ENCODE data around the gene GPR143.

GPR143 gene

GRCh38 chrX:9717376-9717775, 48.3 kb downstream of the GPR143 start:
- H3K4me3 ChIP-seq (ENCODE audit: low read depth, low read length), result no peak overlapping the region
- no peak for TF ChIP-seq CTCF (IDR thresholded peaks at IDR 0.05; ENCODE audit: insufficient read depth, low read length, missing control alignments)
- ChIA-PET POLR2A (no interaction called here), CTCF (no interaction called here)
- DNase-seq (ENCODE audit: low read depth, low spot score), result no peak

GRCh38 chrX:9710332-9710731, 55.3 kb downstream of the GPR143 start:
- no peak for TF ChIP-seq CTCF (IDR thresholded peaks at IDR 0.05; ENCODE audit: insufficient read depth, low read length, missing control alignments)
- no peak for DNase-seq (ENCODE audit: low read depth, low spot score)
- ChIA-PET POLR2A (no interaction called here), CTCF (interaction anchor here (0.6 to 3.1 kb wide), 7 partner anchors 11 to 963 kb away, joined by 3 to 16 read pairs (median 4); no protein-coding TSS in a partner anchor)
- no peak overlapping the region for H3K4me3 ChIP-seq (ENCODE audit: low read depth, low read length)

GRCh38 chrX:9708923-9709553, 56.6 kb downstream of the GPR143 start:
- CTCF ChIA-PET, result interaction anchor here (0.9 to 3.1 kb wide), 4 partner anchors 14 to 892 kb away, joined by 4 to 16 read pairs (median 5); no protein-coding TSS in a partner anchor

GRCh38 chrX:9708086-9708485, 57.6 kb downstream of the GPR143 start:
- ChIA-PET POLR2A (no interaction called here), CTCF (no interaction called here)
- H3K4me3 ChIP-seq (ENCODE audit: low read depth, low read length), result no peak overlapping the region
- no peak for TF ChIP-seq CTCF (IDR thresholded peaks at IDR 0.05; ENCODE audit: insufficient read depth, low read length, missing control alignments)
- no peak for DNase-seq (ENCODE audit: low read depth, low spot score)

More at GRCh38 chrX:9708923-9709553, 56.6 kb downstream of the GPR143 start:
- peak; percentile 70 for TF ChIP-seq CTCF (IDR thresholded peaks at IDR 0.05; ENCODE audit: insufficient read depth, low read length, missing control alignments)
- POLR2A ChIA-PET, result no interaction called here
- no peak overlapping the region for H3K4me3 ChIP-seq (ENCODE audit: low read depth, low read length)
- DNase-seq (ENCODE audit: low read depth, low spot score), result peak; percentile 5

- H3K4me3 ChIP-seq (ENCODE audit: low read depth, low read length), result no peak overlapping the region
- TF ChIP-seq CTCF (IDR thresholded peaks at IDR 0.05; ENCODE audit: insufficient read depth, low read length, missing control alignments), result no peak
- ChIA-PET CTCF (interaction anchor here (0.6 to 1.1 kb wide), 3 partner anchors 13 to 891 kb away, joined by 3 to 4 read pairs (median 3); no protein-coding TSS in a partner anchor), POLR2A (no interaction called here)
- no peak for DNase-seq (ENCODE audit: low read depth, low spot score)
These were observed 58.2 kb downstream of the GPR143 start for GRCh38 chrX:9707306-9708033.

- ChIA-PET POLR2A (no interaction called here), CTCF (interaction anchor here (1.0 to 1.1 kb wide), 2 partner anchors 12 to 890 kb away, joined by 3 to 4 read pairs; no protein-coding TSS in a partner anchor)
- H3K4me3 ChIP-seq (ENCODE audit: low read depth, low read length), result no peak overlapping the region
- TF ChIP-seq CTCF (IDR thresholded peaks at IDR 0.05; ENCODE audit: insufficient read depth, low read length, missing control alignments), result no peak
- no peak for DNase-seq (ENCODE audit: low read depth, low spot score)
These were observed 59.2 kb downstream of the GPR143 start for GRCh38 chrX:9706421-9706820.
